Measurements from ENCODE around the gene TMEM217.
"Not testable (repeated sequence)": the region's sequence is repeated elsewhere in the genome, so short reads cannot be mapped to it uniquely, and the experiment has no call there.

TMEM217 gene

GRCh38 chr6:37190159-37190535 is 67.8 kb downstream of the TMEM217 start:
- Histone ChIP-seq H3K27ac (ENCODE audit: insufficient read depth in 1 of 2, low read depth in 1 of 2, low read length in 2 of 2, poor library complexity in 1 of 2, severe bottlenecking in 2 of 2) (peak overlapping the region; percentile 25 to 85), H3K36me3 (ENCODE audit: control insufficient read depth in 4 of 4, insufficient read depth in 4 of 4, low read length in 3 of 4) (no peaks in the 10 kb centered on the region), H3K4me1 (ENCODE audit: control extremely low read depth in 1 of 4, control insufficient read depth in 4 of 4, insufficient read depth in 4 of 4, low read length in 3 of 4) (peaks cover 16 to 85% (median 60%) of the 10 kb centered on the region in 4 experiments), H3K9me3 (ENCODE audit: control extremely low read depth in 1 of 5, control insufficient read depth in 4 of 5, insufficient read depth in 2 of 5, low read depth in 1 of 5, low read length in 4 of 5) (no peaks in the 10 kb centered on the region), H3K27me3 (replicated peaks in 2 of 5; ENCODE audit: control insufficient read depth in 4 of 5, insufficient read depth in 5 of 5, low read length in 4 of 5) (no peaks in the 10 kb centered on the region), H3K4me3 (ENCODE audit: control insufficient read depth in 1 of 7, extremely low read depth in 1 of 7, insufficient read depth in 4 of 7, low read depth in 2 of 7, low read length in 6 of 7) (peak overlapping the region in 1 of 7 experiments; percentile 15)
- WGBS (ENCODE audit: insufficient coverage) = no CpG with 5 or more reads among the region's 1 CpG
- ChIA-PET CTCF (interaction anchor here (0.6 to 6.8 kb wide), 7 partner anchors 9 to 172 kb away, joined by 3 to 89 read pairs (median 12); no protein-coding TSS in a partner anchor), POLR2A (interaction anchor here (0.6 to 0.8 kb wide), 2 partner anchors 9 to 13 kb away, joined by 3 to 9 read pairs; no protein-coding TSS in a partner anchor)
- peak in 2 of 3 donors; percentile 73 to 81 for DNase-seq

GRCh38 chr6:37188962-37189510 is 68.9 kb downstream of the TMEM217 start:
- POLR2A ChIA-PET = interaction anchor here (0.6 to 1.1 kb wide), 4 partner anchors 14 to 509 kb away, joined by 3 to 6 read pairs (median 4); partner anchors contain the start of gene MDGA1
- no CpG with 5 or more reads among the region's 2 CpGs for WGBS (ENCODE audit: insufficient coverage)
- CTCF ChIA-PET = interaction anchor here (1.1 to 6.8 kb wide), 8 partner anchors 10 to 171 kb away, joined by 4 to 89 read pairs (median 11); no protein-coding TSS in a partner anchor

GRCh38 chr6:37187321-37188022 is 70.5 kb downstream of the TMEM217 start:
- DNase-seq = peak in 2 of 3 donors; percentile 70 to 81
- peak overlapping the region in 3 of 7 experiments; percentile 10 to 39 (median 16) for H3K4me3 ChIP-seq (ENCODE audit: control insufficient read depth in 1 of 7, extremely low read depth in 1 of 7, insufficient read depth in 4 of 7, low read depth in 2 of 7, low read length in 6 of 7)
- ChIA-PET CTCF (interaction anchor here (1.4 to 5.7 kb wide), 8 partner anchors 9 to 170 kb away, joined by 4 to 57 read pairs (median 8); no protein-coding TSS in a partner anchor), POLR2A (interaction anchor here (1.0 to 1.5 kb wide), 3 partner anchors 10 to 18 kb away, joined by 4 to 8 read pairs (median 7); no protein-coding TSS in a partner anchor)
- WGBS (ENCODE audit: insufficient coverage) = 17% methylated on average over 3 of the region's 7 CpGs
- H3K27ac ChIP-seq (ENCODE audit: insufficient read depth in 1 of 2, low read depth in 1 of 2, low read length in 2 of 2, poor library complexity in 1 of 2, severe bottlenecking in 2 of 2) = peak overlapping the region in 1 of 2 experiments; percentile 81
- H3K9me3 ChIP-seq (ENCODE audit: control extremely low read depth in 1 of 5, control insufficient read depth in 4 of 5, insufficient read depth in 2 of 5, low read depth in 1 of 5, low read length in 4 of 5) = no peaks in the 10 kb centered on the region
- no peaks in the 10 kb centered on the region for H3K36me3 ChIP-seq (ENCODE audit: control insufficient read depth in 4 of 4, insufficient read depth in 4 of 4, low read length in 3 of 4)
- no peaks in the 10 kb centered on the region for H3K27me3 ChIP-seq (replicated peaks in 2 of 5; ENCODE audit: control insufficient read depth in 4 of 5, insufficient read depth in 5 of 5, low read length in 4 of 5)
- peaks cover 23 to 83% (median 61%) of the 10 kb centered on the region in 4 experiments for H3K4me1 ChIP-seq (ENCODE audit: control extremely low read depth in 1 of 4, control insufficient read depth in 4 of 4, insufficient read depth in 4 of 4, low read length in 3 of 4)

More at GRCh38 chr6:37188962-37189510, 68.9 kb downstream of the TMEM217 start:
- no peaks in the 10 kb centered on the region for H3K9me3 ChIP-seq (ENCODE audit: control extremely low read depth in 1 of 5, control insufficient read depth in 4 of 5, insufficient read depth in 2 of 5, low read depth in 1 of 5, low read length in 4 of 5)
- peaks cover 16 to 87% (median 64%) of the 10 kb centered on the region in 4 experiments for H3K4me1 ChIP-seq (ENCODE audit: control extremely low read depth in 1 of 4, control insufficient read depth in 4 of 4, insufficient read depth in 4 of 4, low read length in 3 of 4)
- peak in 1 of 3 donors; percentile 34 for DNase-seq
- H3K27ac ChIP-seq (ENCODE audit: insufficient read depth in 1 of 2, low read depth in 1 of 2, low read length in 2 of 2, poor library complexity in 1 of 2, severe bottlenecking in 2 of 2) = peak overlapping the region in 1 of 2 experiments; percentile 85
- H3K36me3 ChIP-seq (ENCODE audit: control insufficient read depth in 4 of 4, insufficient read depth in 4 of 4, low read length in 3 of 4) = no peaks in the 10 kb centered on the region
- no peaks in the 10 kb centered on the region for H3K27me3 ChIP-seq (replicated peaks in 2 of 5; ENCODE audit: control insufficient read depth in 4 of 5, insufficient read depth in 5 of 5, low read length in 4 of 5)
- peak overlapping the region in 1 of 7 experiments; percentile 5 for H3K4me3 ChIP-seq (ENCODE audit: control insufficient read depth in 1 of 7, extremely low read depth in 1 of 7, insufficient read depth in 4 of 7, low read depth in 2 of 7, low read length in 6 of 7)

DNA sequence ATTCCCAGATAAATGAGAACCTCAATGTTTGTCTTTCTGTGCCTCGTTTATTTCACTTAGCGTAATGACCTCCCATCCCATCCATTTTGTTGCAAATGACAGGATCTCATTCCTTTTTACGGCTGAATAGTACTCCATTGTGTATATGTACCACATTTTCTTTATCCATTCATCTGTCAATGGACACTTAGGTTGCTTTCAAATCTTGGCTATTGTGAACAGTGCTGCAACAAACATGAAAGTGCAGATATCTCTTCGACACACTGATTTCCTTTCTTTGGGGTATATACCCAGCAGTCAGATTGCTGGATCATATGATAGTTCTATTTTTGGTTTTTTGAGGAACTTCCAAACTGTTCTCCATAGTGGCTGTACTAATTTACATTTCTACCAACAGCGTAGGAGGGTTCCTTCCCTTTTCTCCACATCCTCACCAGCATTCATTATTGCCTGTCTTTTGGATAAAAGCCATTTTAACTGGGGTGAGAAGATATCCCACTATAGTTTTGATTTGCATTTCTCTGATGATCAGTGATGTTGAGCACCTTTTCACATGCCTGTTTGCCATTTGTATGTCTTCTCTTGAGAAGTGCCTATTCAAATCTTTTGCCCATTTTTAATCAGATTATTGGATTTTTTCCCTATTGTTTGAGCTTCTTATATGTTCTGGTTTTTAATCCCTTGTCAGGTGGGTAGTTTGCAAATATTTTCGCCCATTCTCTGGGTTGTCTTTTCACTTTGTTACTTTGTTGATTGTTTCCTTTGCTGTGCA is 71.8 kb downstream of the TMEM217 start:
- 85% methylated on average over 3 of the region's 6 CpGs for WGBS (ENCODE audit: insufficient coverage)
- H3K4me1 ChIP-seq (ENCODE audit: control extremely low read depth in 1 of 4, control insufficient read depth in 4 of 4, insufficient read depth in 4 of 4, low read length in 3 of 4) = peaks cover 23 to 83% (median 64%) of the 10 kb centered on the region in 4 experiments
- H3K27me3 ChIP-seq (replicated peaks in 2 of 5; ENCODE audit: control insufficient read depth in 4 of 5, insufficient read depth in 5 of 5, low read length in 4 of 5); H3K36me3 ChIP-seq (ENCODE audit: control insufficient read depth in 4 of 4, insufficient read depth in 4 of 4, low read length in 3 of 4); H3K4me3 ChIP-seq (ENCODE audit: control insufficient read depth in 1 of 7, extremely low read depth in 1 of 7, insufficient read depth in 4 of 7, low read depth in 2 of 7, low read length in 6 of 7); H3K9me3 ChIP-seq (ENCODE audit: control extremely low read depth in 1 of 5, control insufficient read depth in 4 of 5, insufficient read depth in 2 of 5, low read depth in 1 of 5, low read length in 4 of 5); H3K27ac ChIP-seq (ENCODE audit: insufficient read depth in 1 of 2, low read depth in 1 of 2, low read length in 2 of 2, poor library complexity in 1 of 2, severe bottlenecking in 2 of 2): not testable (repeated sequence)
- peak in 1 of 3 donors; percentile 44 for DNase-seq
- CTCF ChIA-PET = interaction anchor here (0.8 to 5.7 kb wide), 5 partner anchors 8 to 168 kb away, joined by 3 to 57 read pairs (median 5); no protein-coding TSS in a partner anchor
- POLR2A ChIA-PET = interaction anchor here (1.5 kb wide), 1 partner anchor 9 kb away, joined by 7 read pairs; no protein-coding TSS in a partner anchor

GRCh38 chr6:37182736-37183590 is 75.0 kb downstream of the TMEM217 start:
- CTCF ChIA-PET = interaction anchor here (1.3 to 27.8 kb wide), 6 partner anchors 9 to 158 kb away, joined by 3 to 436 read pairs (median 252); no protein-coding TSS in a partner anchor
- no peaks in the 10 kb centered on the region for H3K36me3 ChIP-seq (ENCODE audit: control insufficient read depth in 4 of 4, insufficient read depth in 4 of 4, low read length in 3 of 4)
- peak overlapping the region; percentile 64 to 85 for H3K27ac ChIP-seq (ENCODE audit: insufficient read depth in 1 of 2, low read depth in 1 of 2, low read length in 2 of 2, poor library complexity in 1 of 2, severe bottlenecking in 2 of 2)
- H3K4me3 ChIP-seq (ENCODE audit: control insufficient read depth in 1 of 7, extremely low read depth in 1 of 7, insufficient read depth in 4 of 7, low read depth in 2 of 7, low read length in 6 of 7) = peak overlapping the region in 3 of 7 experiments; percentile 30 to 51 (median 30)
- H3K27me3 ChIP-seq (replicated peaks in 2 of 5; ENCODE audit: control insufficient read depth in 4 of 5, insufficient read depth in 5 of 5, low read length in 4 of 5) = no peaks in the 10 kb centered on the region
- H3K4me1 ChIP-seq (ENCODE audit: control extremely low read depth in 1 of 4, control insufficient read depth in 4 of 4, insufficient read depth in 4 of 4, low read length in 3 of 4) = peaks cover 14 to 76% (median 66%) of the 10 kb centered on the region in 4 experiments
- H3K9me3 ChIP-seq (ENCODE audit: control extremely low read depth in 1 of 5, control insufficient read depth in 4 of 5, insufficient read depth in 2 of 5, low read depth in 1 of 5, low read length in 4 of 5) = no peaks in the 10 kb centered on the region
- 36% methylated on average over 4 of the region's 8 CpGs for WGBS (ENCODE audit: insufficient coverage)
- POLR2A ChIA-PET = interaction anchor here (0.6 to 1.4 kb wide), 4 partner anchors 11 to 355 kb away, joined by 3 to 4 read pairs (median 3); no protein-coding TSS in a partner anchor
- peak; percentile 94 to 99 (median 98) for DNase-seq

- H3K27me3 ChIP-seq (replicated peaks in 2 of 5; ENCODE audit: control insufficient read depth in 4 of 5, insufficient read depth in 5 of 5, low read length in 4 of 5); H3K36me3 ChIP-seq (ENCODE audit: control insufficient read depth in 4 of 4, insufficient read depth in 4 of 4, low read length in 3 of 4); DNase-seq; H3K4me3 ChIP-seq (ENCODE audit: control insufficient read depth in 1 of 7, extremely low read depth in 1 of 7, insufficient read depth in 4 of 7, low read depth in 2 of 7, low read length in 6 of 7); H3K9me3 ChIP-seq (ENCODE audit: control extremely low read depth in 1 of 5, control insufficient read depth in 4 of 5, insufficient read depth in 2 of 5, low read depth in 1 of 5, low read length in 4 of 5): not testable (repeated sequence)
- POLR2A ChIA-PET = interaction anchor here (0.6 kb wide), 1 partner anchor 22 kb away, joined by 3 read pairs; no protein-coding TSS in a partner anchor
- peaks cover 23 to 84% (median 73%) of the 10 kb centered on the region in 4 experiments for H3K4me1 ChIP-seq (ENCODE audit: control extremely low read depth in 1 of 4, control insufficient read depth in 4 of 4, insufficient read depth in 4 of 4, low read length in 3 of 4)
- peak overlapping the region in 1 of 2 experiments; percentile 54 for H3K27ac ChIP-seq (ENCODE audit: insufficient read depth in 1 of 2, low read depth in 1 of 2, low read length in 2 of 2, poor library complexity in 1 of 2, severe bottlenecking in 2 of 2)
- CTCF ChIA-PET = interaction anchor here (0.6 to 27.8 kb wide), 6 partner anchors 8 to 156 kb away, joined by 4 to 436 read pairs (median 252); no protein-coding TSS in a partner anchor
- 100% methylated on average over 1 of the region's 4 CpGs for WGBS (ENCODE audit: insufficient coverage)
Measured at GRCh38 chr6:37180610-37181009, 77.3 kb downstream of the TMEM217 start.
